CD4-positive, alpha-beta T cell treated with Interleukin-15 for 4 hours (primary cell): ENCODE results near the gene AGBL4.

Experiments
- DNase-seq: peaks from one replicate; pipeline ENCODE4 v3.0.0-alpha.2; 2020; ENCODE audit warnings: low spot score

AGBL4 gene

GRCh38 chr1:48940962-48941732 is 1082.6 kb downstream of the AGBL4 start:
- no peak for DNase-seq

GRCh38 chr1:48940354-48940753 is 1083.4 kb downstream of the AGBL4 start:
- no peak for DNase-seq

GRCh38 chr1:48939828-48940227 is 1083.9 kb downstream of the AGBL4 start:
- no peak for DNase-seq

- DNase-seq, result no peak
Measured at GRCh38 chr1:48939042-48939441, 1084.7 kb downstream of the AGBL4 start.

- no peak for DNase-seq
Measured at GRCh38 chr1:48937732-48938131, 1086.0 kb downstream of the AGBL4 start.

- no peak for DNase-seq
Measured at GRCh38 chr1:48936436-48936835, 1087.3 kb downstream of the AGBL4 start.

GRCh38 chr1:48932366-48932765 is 1091.4 kb downstream of the AGBL4 start:
- no peak for DNase-seq

GRCh38 chr1:48931506-48932192 is 1092.1 kb downstream of the AGBL4 start:
- no peak for DNase-seq

GRCh38 chr1:48930011-48930410 is 1093.7 kb downstream of the AGBL4 start:
- no peak for DNase-seq

- DNase-seq, result no peak
Measured at GRCh38 chr1:48924099-48924498, 1099.7 kb downstream of the AGBL4 start.

GRCh38 chr1:48923116-48923515 is 1100.6 kb downstream of the AGBL4 start:
- no peak for DNase-seq

GRCh38 chr1:48920851-48921250 is 1102.9 kb downstream of the AGBL4 start:
- no peak for DNase-seq

GRCh38 chr1:48917901-48918603 is 1105.7 kb downstream of the AGBL4 start:
- DNase-seq, result no peak

GRCh38 chr1:48917070-48917454 is 1106.7 kb downstream of the AGBL4 start:
- DNase-seq, result no peak

GRCh38 chr1:48916130-48917069 is 1107.4 kb downstream of the AGBL4 start:
- no peak for DNase-seq

GRCh38 chr1:48908606-48909005 is 1115.1 kb downstream of the AGBL4 start:
- DNase-seq, result no peak

GRCh38 chr1:48906729-48907128 is 1117.0 kb downstream of the AGBL4 start:
- DNase-seq, result no peak

GRCh38 chr1:48906164-48906563 is 1117.6 kb downstream of the AGBL4 start:
- DNase-seq, result no peak

GRCh38 chr1:48903291-48903690 is 1120.5 kb downstream of the AGBL4 start:
- DNase-seq, result no peak

GRCh38 chr1:48898894-48899293 is 1124.9 kb downstream of the AGBL4 start:
- no peak for DNase-seq

GRCh38 chr1:48889615-48890014 is 1134.1 kb downstream of the AGBL4 start:
- DNase-seq, result no peak

- DNase-seq, result no peak
Measured at GRCh38 chr1:48889082-48889481, 1134.7 kb downstream of the AGBL4 start.
